Measurements from ENCODE around the gene C1QTNF5.

C1QTNF5 gene

DNA sequence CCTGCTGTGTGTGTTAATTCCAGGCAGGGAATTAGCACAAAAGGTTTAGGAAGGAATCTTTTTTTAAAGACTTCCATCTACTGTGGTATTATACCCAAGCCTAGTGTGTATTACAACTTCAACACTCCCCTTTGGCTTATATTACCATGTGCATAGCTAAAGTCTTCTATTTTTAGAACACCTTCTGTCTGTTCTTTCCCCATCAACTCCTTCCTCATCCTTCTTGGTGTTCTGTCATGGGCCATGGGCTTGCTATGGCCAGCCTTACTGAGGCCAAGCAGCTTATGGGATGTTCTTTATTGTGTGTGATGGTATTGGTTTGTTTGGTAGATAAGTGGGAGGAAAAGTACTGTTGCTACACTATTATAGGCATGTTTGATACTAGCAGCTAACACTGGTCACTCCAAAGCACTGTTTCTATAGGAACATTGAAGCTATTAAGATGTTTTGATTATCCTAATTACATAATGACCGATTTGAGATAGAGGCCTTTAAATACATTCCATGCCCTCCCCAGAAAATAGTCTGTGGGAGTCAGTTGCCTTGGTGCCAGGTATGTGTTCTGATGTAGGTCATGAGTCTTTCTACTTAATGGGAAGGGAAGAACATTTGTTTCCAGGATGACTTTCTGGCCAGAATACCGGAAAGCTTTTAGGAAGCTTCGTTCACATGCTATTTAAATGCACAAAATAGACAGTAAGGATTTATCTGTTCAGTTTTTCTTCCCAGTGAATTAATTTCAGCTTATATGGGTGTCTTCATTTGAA lies 40.3 kb downstream of the C1QTNF5 start:
- no peak overlapping the region for H3K4me3 ChIP-seq (replicated peaks in 1 of 2; ENCODE audit: low read depth in 2 of 2, low read length in 2 of 2)
- no peak for DNase-seq (ENCODE audit: low read depth in 2 of 2)
- TF ChIP-seq, protein P1, sequence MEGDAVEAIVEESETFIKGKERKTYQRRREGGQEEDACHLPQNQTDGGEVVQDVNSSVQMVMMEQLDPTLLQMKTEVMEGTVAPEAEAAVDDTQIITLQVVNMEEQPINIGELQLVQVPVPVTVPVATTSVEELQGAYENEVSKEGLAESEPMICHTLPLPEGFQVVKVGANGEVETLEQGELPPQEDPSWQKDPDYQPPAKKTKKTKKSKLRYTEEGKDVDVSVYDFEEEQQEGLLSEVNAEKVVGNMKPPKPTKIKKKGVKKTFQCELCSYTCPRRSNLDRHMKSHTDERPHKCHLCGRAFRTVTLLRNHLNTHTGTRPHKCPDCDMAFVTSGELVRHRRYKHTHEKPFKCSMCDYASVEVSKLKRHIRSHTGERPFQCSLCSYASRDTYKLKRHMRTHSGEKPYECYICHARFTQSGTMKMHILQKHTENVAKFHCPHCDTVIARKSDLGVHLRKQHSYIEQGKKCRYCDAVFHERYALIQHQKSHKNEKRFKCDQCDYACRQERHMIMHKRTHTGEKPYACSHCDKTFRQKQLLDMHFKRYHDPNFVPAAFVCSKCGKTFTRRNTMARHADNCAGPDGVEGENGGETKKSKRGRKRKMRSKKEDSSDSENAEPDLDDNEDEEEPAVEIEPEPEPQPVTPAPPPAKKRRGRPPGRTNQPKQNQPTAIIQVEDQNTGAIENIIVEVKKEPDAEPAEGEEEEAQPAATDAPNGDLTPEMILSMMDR (IDR thresholded peaks at IDR 0.05; ENCODE audit: low read depth, low read length): no peak

DNA sequence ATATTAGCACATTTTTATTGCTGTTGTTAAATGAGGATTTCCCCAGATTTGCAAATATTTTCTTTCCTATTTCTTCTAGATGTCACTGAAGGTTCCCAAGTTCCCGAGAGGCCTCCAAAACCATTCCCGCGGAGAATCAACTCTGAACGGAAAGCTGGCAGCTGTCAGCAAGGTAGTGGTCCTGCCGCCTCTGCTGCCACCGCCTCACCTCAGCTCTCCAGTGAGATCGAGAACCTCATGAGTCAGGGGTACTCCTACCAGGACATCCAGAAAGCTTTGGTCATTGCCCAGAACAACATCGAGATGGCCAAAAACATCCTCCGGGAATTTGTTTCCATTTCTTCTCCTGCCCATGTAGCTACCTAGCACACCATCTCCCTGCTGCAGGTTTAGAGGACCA lies 41.3 kb downstream of the C1QTNF5 start:
- DNase-seq (ENCODE audit: low read depth in 2 of 2): no peak
- H3K4me3 ChIP-seq (replicated peaks in 1 of 2; ENCODE audit: low read depth in 2 of 2, low read length in 2 of 2): no peak overlapping the region
- TF ChIP-seq, protein P1 (IDR thresholded peaks at IDR 0.05; ENCODE audit: low read depth, low read length): no peak

DNA sequence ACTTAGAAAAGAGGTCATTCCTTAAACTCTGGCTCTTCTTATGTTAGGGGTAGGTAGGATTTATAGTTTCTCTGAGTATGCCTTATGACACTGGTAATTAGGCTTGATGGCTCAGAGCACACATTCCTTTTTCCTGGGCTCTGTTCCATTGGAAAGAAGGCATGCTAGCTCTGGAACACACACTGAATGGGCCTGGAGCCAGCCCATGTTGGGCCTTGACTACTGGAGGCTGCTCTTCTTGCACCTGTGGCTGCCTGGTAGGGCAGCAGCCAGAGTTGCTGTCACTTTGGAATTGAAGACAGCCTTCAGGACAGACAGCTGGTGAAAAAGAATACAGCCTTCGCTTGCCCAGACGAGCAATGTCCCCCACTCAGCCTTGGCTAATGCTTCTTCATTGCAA lies 42.0 kb downstream of the C1QTNF5 start:
- no peak for DNase-seq (ENCODE audit: low read depth in 2 of 2)
- TF ChIP-seq, protein P1 (IDR thresholded peaks at IDR 0.05; ENCODE audit: low read depth, low read length): no peak
- H3K4me3 ChIP-seq (replicated peaks in 1 of 2; ENCODE audit: low read depth in 2 of 2, low read length in 2 of 2): no peak overlapping the region

DNA sequence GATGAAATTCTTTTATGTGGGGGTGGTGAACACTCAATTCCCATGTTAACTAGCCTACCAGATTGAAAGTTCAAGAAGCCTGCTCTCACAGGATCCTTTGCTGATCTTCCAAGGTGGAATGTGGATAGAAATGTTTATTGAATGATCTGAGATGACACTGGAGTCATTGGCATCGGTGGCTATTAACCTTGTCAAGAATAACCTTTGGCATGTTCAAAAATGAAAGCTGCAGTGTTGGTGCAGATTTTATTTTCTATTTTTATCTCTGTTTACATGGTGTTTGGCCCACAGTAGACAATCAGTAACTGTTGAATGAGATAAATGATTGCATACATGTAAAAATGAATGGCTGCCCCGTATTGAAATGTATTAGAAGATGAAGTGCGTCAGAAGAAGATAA lies 42.7 kb downstream of the C1QTNF5 start:
- TF ChIP-seq, protein P1 (IDR thresholded peaks at IDR 0.05; ENCODE audit: low read depth, low read length): no peak
- no peak for DNase-seq (ENCODE audit: low read depth in 2 of 2)
- H3K4me3 ChIP-seq (replicated peaks in 1 of 2; ENCODE audit: low read depth in 2 of 2, low read length in 2 of 2): no peak overlapping the region

DNA sequence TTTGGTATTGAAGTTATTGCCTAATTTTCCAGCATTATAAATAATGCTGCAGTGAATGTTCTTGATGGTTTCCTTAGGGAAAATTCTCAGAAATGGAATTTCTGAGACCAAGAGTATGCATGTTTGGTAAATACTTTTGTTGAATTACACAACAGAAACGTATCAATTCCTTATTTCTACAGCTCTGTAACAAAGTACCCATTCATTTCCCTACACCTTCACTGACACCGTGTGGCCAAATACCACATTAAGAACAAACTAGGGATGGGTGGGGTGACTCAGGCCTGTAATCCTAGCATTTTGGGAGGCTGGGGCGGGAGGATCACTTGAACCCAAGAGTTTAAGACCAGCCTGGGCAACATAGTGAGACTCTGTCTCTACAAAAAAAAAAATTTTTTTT lies 45.5 kb downstream of the C1QTNF5 start:
- DNase-seq (ENCODE audit: low read depth in 2 of 2): peak; percentile 29 to 38
- TF ChIP-seq, protein P1 (IDR thresholded peaks at IDR 0.05; ENCODE audit: low read depth, low read length): no peak
- no peak overlapping the region for H3K4me3 ChIP-seq (replicated peaks in 1 of 2; ENCODE audit: low read depth in 2 of 2, low read length in 2 of 2)

DNA sequence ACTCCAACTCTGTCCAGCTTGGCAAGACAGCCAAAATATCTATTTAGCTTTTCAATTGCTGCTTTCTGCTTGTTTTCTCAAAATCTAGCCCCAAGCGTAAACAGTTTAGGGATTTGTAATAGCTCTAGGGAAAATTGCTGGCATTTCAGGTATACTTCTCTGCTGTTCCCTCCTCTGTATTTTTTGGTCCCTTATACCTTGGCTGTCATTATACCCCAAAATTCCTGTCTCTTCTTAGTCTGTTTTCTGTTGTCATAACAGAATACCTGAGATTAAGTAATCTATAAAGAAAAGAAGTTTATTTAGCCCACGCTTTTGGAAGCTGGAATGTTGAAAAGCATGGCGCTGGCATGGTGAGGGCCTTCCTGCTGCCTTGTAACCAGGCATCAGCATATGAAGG lies 47.2 kb downstream of the C1QTNF5 start:
- TF ChIP-seq, protein P1 (IDR thresholded peaks at IDR 0.05; ENCODE audit: low read depth, low read length): no peak
- no peak for DNase-seq (ENCODE audit: low read depth in 2 of 2)
- no peak overlapping the region for H3K4me3 ChIP-seq (replicated peaks in 1 of 2; ENCODE audit: low read depth in 2 of 2, low read length in 2 of 2)

All from cardiac fibroblast (primary cell).